Right lobe of liver (tissue), 6 donors: Measurements from ENCODE around the gene PHF12. TPM values are rescaled to one million over a fixed set of nuclear protein-coding genes. Genes with fewer than 3 reads are reported as not detected.

Source experiments
- ATAC-seq, 4 donors: fragments of 200-7000 bp; cut with Tn5 transposase; one replicate each; pipeline ENCODE4 v1.9.1; 2020; ENCODE audit warnings: mild to moderate bottlenecking in 4 of 4, moderate library complexity in 4 of 4
- DNase-seq, 3 donors: peaks; one replicate each; pipeline ENCODE4 v3.0.0-alpha.2; 2020
- H3K27ac ChIP-seq, 3 donors: fragments of 200-600 bp; one replicate each; pipeline ENCODE4 v1.8.0; 2022
- H3K27me3 ChIP-seq, 2 donors: fragments of 200-600 bp; one replicate each; pipeline ENCODE4 v1.8.0; 2022
- H3K36me3 ChIP-seq, 4 donors: fragments of 200-600 bp; sonication (generic) in 1 of 4; one replicate each; pipeline versions ENCODE4 v1.5.1 to v1.8.0; 2017 to 2022; ENCODE audit warnings: control low read depth in 1 of 4
- H3K4me1 ChIP-seq, 4 donors: fragments of 200-600 bp; sonication (generic) in 1 of 4; one replicate each; pipeline versions ENCODE4 v1.5.1 to v1.8.0; 2017 to 2022; ENCODE audit warnings: control low read depth in 1 of 4
- H3K4me3 ChIP-seq, 3 donors: fragments of 200-600 bp; one replicate each; pipeline ENCODE4 v1.8.0; 2022
- H3K9me3 ChIP-seq, 4 donors: fragments of 200-600 bp; sonication (generic) in 1 of 4; one replicate each; pipeline versions ENCODE4 v1.5.1 to v1.8.0; 2017 to 2022; ENCODE audit warnings: control low read depth in 1 of 4
- CTCF ChIP-seq, 4 donors: fragments of 200-600 bp in 3 of 4; fragments of 450-650 bp in 1 of 4; IDR thresholded peaks; one replicate each; pipeline versions ENCODE4 v1.5.1 to v1.8.0; 2016 to 2022; ENCODE audit warnings: antibody characterized with exemption in 4 of 4, mild to moderate bottlenecking in 2 of 4
- POLR2A ChIP-seq: fragments of 450-650 bp; IDR thresholded peaks from one replicate; pipeline ENCODE4 v1.6.1; 2017; ENCODE audit warnings: antibody characterized with exemption, mild to moderate bottlenecking
- WGBS: methylation state at CpG from one replicate; pipeline ENCODE4 v1.1.6; 2018; ENCODE audit warnings: low coverage, low lambda C conversion rate; ENCODE audit not compliant: insufficient coverage; ENCODE audit errors: missing lambda C conversion rate; 5-methylcytosine and 5-hydroxymethylcytosine counted together
- intact Hi-C, 2 donors: fragments of 100-400 bp; cut with DNase I; formaldehyde crosslinking; loops; one replicate each; pipeline versions ENCODE4 v1.11.2 to v1.14.1; 2022
- total RNA-seq, 6 experiments: library from RNA; depleted of rRNA in 2 of 6; stranded (reverse); fragments of >200 nt in 2 of 6; fragmentation: NEBNext Ultra II Directional in 3 of 6; extraction: Animal tissue kit (Norgen Biotek cat#: 25700) in 3 of 6; gene quantifications; one replicate each; pipeline versions ENCODE4 v1.1.0 to v1.2.4, GENCODE V29; 2016 to 2023
- donor health status: DM: no; HTN: yes; CAD: no.
- donor health status: DM: no; HTN: no; CAD: no.
- donor health status: DM: no; HTN: no; CAD: no.
- donor health status: DM: no; HTN: yes; CAD: no.
- donor health status: DM: no; HTN: yes; CAD: no.

The PHF12 gene
- total RNA-seq, 6 experiments from 2014 or later, result 13.0 to 33.1 (median 17.4) TPM

GRCh38 chr17:28867276-28867675 is 84.0 kb downstream of the PHF12 start:
- 84% methylated on average over 5 of the region's 7 CpGs for WGBS
- no peak for ATAC-seq
- H3K27me3 ChIP-seq, result no peaks in the 10 kb centered on the region

GRCh38 chr17:28865946-28866752 is 85.2 kb downstream of the PHF12 start:
- no peak for DNase-seq
- Histone ChIP-seq H3K4me3 (no peak overlapping the region), H3K27me3 (no peaks in the 10 kb centered on the region), H3K4me1 (no peaks in the 10 kb centered on the region), H3K27ac (no peak overlapping the region), H3K36me3 (no peaks in the 10 kb centered on the region), H3K9me3 (no peaks in the 10 kb centered on the region)
- WGBS, result 88% methylated on average over 7 of the region's 13 CpGs
- TF ChIP-seq POLR2A, result no peak
- no peak for TF ChIP-seq CTCF (IDR thresholded peaks at IDR 0.05)
- intact Hi-C loops, result no loop called here
- ATAC-seq, result no peak

More at GRCh38 chr17:28867276-28867675, 84.0 kb downstream of the PHF12 start:
- no peaks in the 10 kb centered on the region for H3K4me1 ChIP-seq
- TF ChIP-seq POLR2A (no peak), CTCF (IDR thresholded peaks at IDR 0.05) (no peak)
- H3K27ac ChIP-seq, result no peak overlapping the region
- no peak for DNase-seq
- intact Hi-C loops, result no loop called here
- no peaks in the 10 kb centered on the region for H3K36me3 ChIP-seq
- no peaks in the 10 kb centered on the region for H3K9me3 ChIP-seq
- no peak overlapping the region for H3K4me3 ChIP-seq

GRCh38 chr17:28864991-28865849 is 86.1 kb downstream of the PHF12 start:
- TF ChIP-seq CTCF (IDR thresholded peaks at IDR 0.05) (no peak), POLR2A (no peak)
- Histone ChIP-seq H3K36me3 (peaks cover 0 to 7% (median 0%) of the 10 kb centered on the region in 4 donors), H3K4me1 (no peaks in the 10 kb centered on the region), H3K27me3 (no peaks in the 10 kb centered on the region), H3K4me3 (no peak overlapping the region), H3K27ac (no peak overlapping the region), H3K9me3 (no peaks in the 10 kb centered on the region)
- DNase-seq (peak in 1 of 3 donors; percentile 40), ATAC-seq (peak; percentile 27 to 55 (median 40))
- intact Hi-C loops, result no loop called here
- 71% methylated on average over 6 of the region's 11 CpGs for WGBS

- WGBS, result 100% methylated on average over 1 of the region's 1 CpG
- intact Hi-C loops, result no loop called here
- DNase-seq, result no peak
These were observed 87.4 kb downstream of the PHF12 start for GRCh38 chr17:28863953-28864352.

More at GRCh38 chr17:28863953-28864352, 87.4 kb downstream of the PHF12 start:
- Histone ChIP-seq H3K27me3 (no peaks in the 10 kb centered on the region), H3K9me3 (no peaks in the 10 kb centered on the region), H3K4me3 (no peak overlapping the region), H3K27ac (no peak overlapping the region), H3K4me1 (no peaks in the 10 kb centered on the region), H3K36me3 (peaks cover 0 to 20% (median 3%) of the 10 kb centered on the region in 4 donors)
- no peak for ATAC-seq
- TF ChIP-seq CTCF (IDR thresholded peaks at IDR 0.05) (no peak), POLR2A (no peak)
